ENCODE measurements around the gene H3-3A. TPM values are rescaled to one million over a fixed set of nuclear protein-coding genes. Genes with fewer than 3 reads are reported as not detected.

The H3-3A gene
- total and polyA plus RNA-seq, 2 donors (not counting 1 experiment from before 2014, with no cell fraction given), result 86.2 to 312 TPM

GRCh38 chr1:226117330-226117729, 54.8 kb downstream of the H3-3A start:
- no peak overlapping the region for H3K4me2 ChIP-seq (ENCODE audit: extremely low read depth, insufficient read depth, low read length)
- H3K9me3 ChIP-seq (ENCODE audit: control insufficient read depth, insufficient read depth, low read depth, low read length), result no peaks in the 10 kb centered on the region
- H3K9ac ChIP-seq (ENCODE audit: insufficient read depth, low read length), result no peak overlapping the region
- H3K79me2 ChIP-seq (ENCODE audit: control insufficient read depth, insufficient read depth, low read length), result no peaks in the 10 kb centered on the region
- no peaks in the 10 kb centered on the region for H3K36me3 ChIP-seq (ENCODE audit: control insufficient read depth, insufficient read depth, low read length)
- H2AFZ ChIP-seq (ENCODE audit: low read length), result no peak overlapping the region
- H3K4me1 ChIP-seq (ENCODE audit: control insufficient read depth, extremely low read depth, insufficient read depth, low read length), result no peaks in the 10 kb centered on the region
- H4K20me1 ChIP-seq (ENCODE audit: control insufficient read depth, extremely low read depth, insufficient read depth, low read length), result no peaks in the 10 kb centered on the region
- TF ChIP-seq EZH2 (IDR thresholded peaks at IDR 0.05; ENCODE audit: low read length, missing control alignments) (no peak), CTCF (conservative IDR thresholded peaks at IDR 0.05 in 1 of 2, IDR thresholded peaks at IDR 0.05 in 1 of 2; ENCODE audit: low read depth in 1 of 2, low read length in 2 of 2) (no peak)
- H3K27me3 ChIP-seq (ENCODE audit: control insufficient read depth, insufficient read depth, low read length), result no peaks in the 10 kb centered on the region
- H3K27ac ChIP-seq (ENCODE audit: insufficient read depth, low read length), result no peak overlapping the region
- H3K4me3 ChIP-seq (replicated peaks in 1 of 4; ENCODE audit: control extremely low read depth in 1 of 4, insufficient read depth in 1 of 4, low read depth in 3 of 4, low read length in 4 of 4), result no peak overlapping the region
- no peak for DNase-seq (ENCODE audit: low read depth in 2 of 2)

- Histone ChIP-seq H3K4me3 (replicated peaks in 1 of 4; ENCODE audit: control extremely low read depth in 1 of 4, insufficient read depth in 1 of 4, low read depth in 3 of 4, low read length in 4 of 4) (no peak overlapping the region), H3K4me2 (ENCODE audit: extremely low read depth, insufficient read depth, low read length) (no peak overlapping the region), H3K4me1 (ENCODE audit: control insufficient read depth, extremely low read depth, insufficient read depth, low read length) (no peaks in the 10 kb centered on the region), H3K79me2 (ENCODE audit: control insufficient read depth, insufficient read depth, low read length) (no peaks in the 10 kb centered on the region), H3K27me3 (ENCODE audit: control insufficient read depth, insufficient read depth, low read length) (no peaks in the 10 kb centered on the region), H3K36me3 (ENCODE audit: control insufficient read depth, insufficient read depth, low read length) (no peaks in the 10 kb centered on the region), H3K9ac (ENCODE audit: insufficient read depth, low read length) (no peak overlapping the region), H3K27ac (ENCODE audit: insufficient read depth, low read length) (no peak overlapping the region), H3K9me3 (ENCODE audit: control insufficient read depth, insufficient read depth, low read depth, low read length) (no peaks in the 10 kb centered on the region), H2AFZ (ENCODE audit: low read length) (no peak overlapping the region), H4K20me1 (ENCODE audit: control insufficient read depth, extremely low read depth, insufficient read depth, low read length) (no peaks in the 10 kb centered on the region)
- no peak for DNase-seq (ENCODE audit: low read depth in 2 of 2)
- TF ChIP-seq CTCF (conservative IDR thresholded peaks at IDR 0.05 in 1 of 2, IDR thresholded peaks at IDR 0.05 in 1 of 2; ENCODE audit: low read depth in 1 of 2, low read length in 2 of 2) (no peak), EZH2 (IDR thresholded peaks at IDR 0.05; ENCODE audit: low read length, missing control alignments) (no peak)
Measured at GRCh38 chr1:226118357-226118756, 55.8 kb downstream of the H3-3A start.

GRCh38 chr1:226119169-226119568, 56.7 kb downstream of the H3-3A start:
- Histone ChIP-seq H3K4me3 (replicated peaks in 1 of 4; ENCODE audit: control extremely low read depth in 1 of 4, insufficient read depth in 1 of 4, low read depth in 3 of 4, low read length in 4 of 4) (no peak overlapping the region), H3K79me2 (ENCODE audit: control insufficient read depth, insufficient read depth, low read length) (no peaks in the 10 kb centered on the region), H2AFZ (ENCODE audit: low read length) (no peak overlapping the region), H3K27me3 (ENCODE audit: control insufficient read depth, insufficient read depth, low read length) (no peaks in the 10 kb centered on the region), H3K4me1 (ENCODE audit: control insufficient read depth, extremely low read depth, insufficient read depth, low read length) (no peaks in the 10 kb centered on the region), H3K36me3 (ENCODE audit: control insufficient read depth, insufficient read depth, low read length) (no peaks in the 10 kb centered on the region), H3K9ac (ENCODE audit: insufficient read depth, low read length) (no peak overlapping the region), H3K9me3 (ENCODE audit: control insufficient read depth, insufficient read depth, low read depth, low read length) (no peaks in the 10 kb centered on the region), H3K27ac (ENCODE audit: insufficient read depth, low read length) (no peak overlapping the region), H3K4me2 (ENCODE audit: extremely low read depth, insufficient read depth, low read length) (no peak overlapping the region), H4K20me1 (ENCODE audit: control insufficient read depth, extremely low read depth, insufficient read depth, low read length) (no peaks in the 10 kb centered on the region)
- no peak for DNase-seq (ENCODE audit: low read depth in 2 of 2)
- TF ChIP-seq EZH2 (IDR thresholded peaks at IDR 0.05; ENCODE audit: low read length, missing control alignments) (no peak), CTCF (conservative IDR thresholded peaks at IDR 0.05 in 1 of 2, IDR thresholded peaks at IDR 0.05 in 1 of 2; ENCODE audit: low read depth in 1 of 2, low read length in 2 of 2) (no peak)
